K562 treated with DMSO at 1 percent for 48 hours (cell line): ENCODE data around the gene NTSR2. TPM values are rescaled to one million over a fixed set of nuclear protein-coding genes. Genes with fewer than 3 reads are reported as not detected.

ENCODE experiments used
- total RNA-seq: library from RNA; unstranded; fragments of 300-600 nt; gene quantifications from 2 replicates; pipeline ENCODE4 v1.2.3, GENCODE V29; 2022; ENCODE audit warnings: low replicate concordance; ENCODE audit errors: extremely low read depth

NTSR2 gene, protein sequence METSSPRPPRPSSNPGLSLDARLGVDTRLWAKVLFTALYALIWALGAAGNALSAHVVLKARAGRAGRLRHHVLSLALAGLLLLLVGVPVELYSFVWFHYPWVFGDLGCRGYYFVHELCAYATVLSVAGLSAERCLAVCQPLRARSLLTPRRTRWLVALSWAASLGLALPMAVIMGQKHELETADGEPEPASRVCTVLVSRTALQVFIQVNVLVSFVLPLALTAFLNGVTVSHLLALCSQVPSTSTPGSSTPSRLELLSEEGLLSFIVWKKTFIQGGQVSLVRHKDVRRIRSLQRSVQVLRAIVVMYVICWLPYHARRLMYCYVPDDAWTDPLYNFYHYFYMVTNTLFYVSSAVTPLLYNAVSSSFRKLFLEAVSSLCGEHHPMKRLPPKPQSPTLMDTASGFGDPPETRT
- total RNA-seq = not detected in 2 replicates

DNA sequence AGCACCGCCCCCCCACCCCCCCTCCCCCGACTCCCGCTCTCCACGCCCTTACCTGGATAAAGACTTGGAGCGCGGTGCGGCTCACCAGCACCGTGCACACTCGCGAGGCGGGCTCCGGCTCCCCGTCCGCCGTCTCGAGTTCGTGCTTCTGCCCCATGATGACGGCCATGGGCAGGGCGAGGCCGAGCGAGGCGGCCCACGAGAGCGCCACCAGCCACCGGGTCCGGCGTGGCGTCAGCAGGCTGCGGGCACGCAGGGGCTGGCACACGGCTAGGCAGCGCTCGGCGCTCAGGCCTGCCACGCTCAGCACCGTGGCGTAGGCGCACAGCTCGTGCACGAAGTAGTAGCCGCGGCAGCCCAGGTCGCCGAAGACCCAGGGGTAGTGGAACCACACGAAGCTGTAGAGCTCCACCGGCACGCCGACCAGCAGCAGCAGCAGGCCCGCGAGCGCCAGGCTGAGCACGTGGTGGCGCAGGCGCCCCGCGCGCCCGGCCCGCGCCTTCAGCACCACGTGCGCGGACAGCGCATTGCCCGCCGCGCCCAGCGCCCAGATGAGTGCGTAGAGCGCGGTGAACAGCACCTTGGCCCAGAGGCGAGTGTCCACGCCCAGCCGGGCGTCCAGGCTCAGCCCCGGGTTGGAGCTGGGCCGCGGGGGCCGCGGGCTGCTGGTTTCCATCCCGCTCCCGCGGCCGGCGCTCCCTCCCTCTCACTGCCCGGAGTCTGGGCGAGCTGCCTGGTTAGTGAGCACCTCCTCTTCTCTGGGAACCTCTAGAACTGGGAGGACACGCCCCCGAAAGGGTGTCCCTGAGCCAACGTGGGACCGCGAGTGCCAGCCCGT, at the start of gene NTSR2:
Gene NTSR2 (minus strand): TSS at position 742 of the 838 bp plus-strand sequence. CDS start 66 bp downstream, at position 676.

Other genes with a start within 250 kb of the NTSR2 start
- not detected in 2 replicates for gene E2F6, start 204.0 kb downstream of the NTSR2 start, total RNA-seq
- gene GREB1, start 136.2 kb downstream of the NTSR2 start, total RNA-seq = not detected in 2 replicates
- gene LPIN1, start 76.4 kb upstream of the NTSR2 start, total RNA-seq = not detected in 2 replicates